CD4-positive, alpha-beta T cell treated with Interleukin-2 at 100 ng/mL for 4 hours (primary cell): Measurements from ENCODE around the gene LEPR.
"Not testable (repeated sequence)": the region's sequence is repeated elsewhere in the genome, so short reads cannot be mapped to it uniquely, and the experiment has no call there.

Experiments used
- DNase-seq: peaks from one replicate; pipeline ENCODE4 v3.0.0-alpha.2; 2020; ENCODE audit warnings: low spot score

LEPR gene

GRCh38 chr1:65420590-65421350 lies at the start of gene LEPR, which contains the start of gene LEPROT:
TSS of gene LEPR (plus strand) at chr1:65420668. CDS start at chr1:65565566, 144,898 bp downstream.
TSS of gene LEPROT (plus strand) at chr1:65420668. CDS start at chr1:65420725, 57 bp downstream.
- no peak for DNase-seq

- no peak for DNase-seq
Observed at GRCh38 chr1:65371544-65371943, 48.9 kb upstream of the LEPR start.

- DNase-seq: no peak
Observed at GRCh38 chr1:65372557-65372956, 47.9 kb upstream of the LEPR start.

GRCh38 chr1:65377496-65378246 lies 42.8 kb upstream of the LEPR start:
- no peak for DNase-seq

- no peak for DNase-seq
Observed at GRCh38 chr1:65378247-65378946, 42.1 kb upstream of the LEPR start.

GRCh38 chr1:65384426-65384825 lies 36.0 kb upstream of the LEPR start:
- not testable (repeated sequence) for DNase-seq

- DNase-seq: no peak
Observed at GRCh38 chr1:65386439-65386838, 34.0 kb upstream of the LEPR start.

GRCh38 chr1:65387821-65388220 lies 32.6 kb upstream of the LEPR start:
- no peak for DNase-seq

GRCh38 chr1:65388908-65389695 lies 31.4 kb upstream of the LEPR start:
- DNase-seq: no peak

GRCh38 chr1:65392497-65392896 lies 28.0 kb upstream of the LEPR start:
- no peak for DNase-seq

- peak; percentile 55 for DNase-seq
Observed at GRCh38 chr1:65393347-65393746, 27.1 kb upstream of the LEPR start.

- DNase-seq: no peak
Observed at GRCh38 chr1:65393928-65394327, 26.5 kb upstream of the LEPR start.

GRCh38 chr1:65395887-65396612 lies 24.4 kb upstream of the LEPR start:
- DNase-seq: peak; percentile 22

GRCh38 chr1:65398083-65398482 lies 22.4 kb upstream of the LEPR start:
- DNase-seq: no peak

GRCh38 chr1:65399003-65399402 lies 21.5 kb upstream of the LEPR start:
- no peak for DNase-seq

GRCh38 chr1:65401612-65402011 lies 18.9 kb upstream of the LEPR start:
- DNase-seq: no peak

GRCh38 chr1:65404941-65405340 lies 15.5 kb upstream of the LEPR start:
- DNase-seq: no peak

GRCh38 chr1:65407877-65408276 lies 12.6 kb upstream of the LEPR start:
- no peak for DNase-seq

GRCh38 chr1:65409314-65409713 lies 11.2 kb upstream of the LEPR start:
- DNase-seq: no peak

- no peak for DNase-seq
Observed at GRCh38 chr1:65409816-65410326, 10.6 kb upstream of the LEPR start.
